Upper lobe of left lung (tissue), 4 donors: Measurements from ENCODE around the gene RAB3D.

Source experiments
- CTCF ChIP-seq, 6 experiments: fragments of 450-650 bp in 4 of 6; fragments of 200-600 bp in 2 of 6; sonication (generic) in 2 of 6; IDR thresholded peaks; one replicate each; pipeline ENCODE4 v1.5.1; 2016 to 2019; ENCODE audit warnings: antibody characterized with exemption in 6 of 6
- EP300 ChIP-seq, 4 donors: sonication (generic); formaldehyde crosslinking; IDR thresholded peaks; one replicate each; pipeline ENCODE4 v1.5.1; 2017; ENCODE audit warnings: antibody characterized with exemption in 4 of 4, control low read depth in 2 of 4

- peak in 1 of 6 experiments; percentile 4 for TF ChIP-seq CTCF (IDR thresholded peaks at IDR 0.05)
- no peak for TF ChIP-seq EP300 (IDR thresholded peaks at IDR 0.05)
These were observed 16.0 kb upstream of the RAB3D start, which contains the start of gene PLPPR2 for GRCh38 chr19:11355160-11356073.
